NCI-H748 treated with DMSO at 0.1 percent for 48 hours (cell line): Measurements from ENCODE around the gene CRYL1.

Source experiments
- DNase-seq: peaks from one replicate; lab custom pipeline; 2025; lab: John Stamatoyannopoulos, UW

The CRYL1 gene

GRCh38 chr13:20494656-20495055, 31.0 kb downstream of the CRYL1 start:
- DNase-seq, result no peak

DNA sequence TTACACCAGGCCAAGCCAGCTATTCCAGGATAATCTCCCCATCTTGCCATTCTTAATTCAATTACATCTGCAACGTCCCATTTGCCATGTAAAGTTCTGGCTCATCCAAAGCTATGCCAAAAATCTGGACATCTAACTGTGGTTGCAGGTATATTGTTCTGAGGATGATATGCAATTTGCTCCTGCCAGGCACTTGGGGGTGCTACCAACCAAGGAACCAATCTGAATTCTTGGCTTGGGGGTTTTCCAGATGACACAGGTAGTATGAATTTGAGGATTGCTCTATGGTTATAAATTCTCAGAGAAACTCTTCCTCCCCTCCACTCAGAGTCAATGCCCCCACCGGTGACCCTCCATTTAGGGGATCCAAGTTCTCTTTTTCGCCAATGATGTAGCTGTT, 33.0 kb downstream of the CRYL1 start:
- no peak for DNase-seq

GRCh38 chr13:20491926-20492435, 33.7 kb downstream of the CRYL1 start:
- DNase-seq, result no peak

DNA sequence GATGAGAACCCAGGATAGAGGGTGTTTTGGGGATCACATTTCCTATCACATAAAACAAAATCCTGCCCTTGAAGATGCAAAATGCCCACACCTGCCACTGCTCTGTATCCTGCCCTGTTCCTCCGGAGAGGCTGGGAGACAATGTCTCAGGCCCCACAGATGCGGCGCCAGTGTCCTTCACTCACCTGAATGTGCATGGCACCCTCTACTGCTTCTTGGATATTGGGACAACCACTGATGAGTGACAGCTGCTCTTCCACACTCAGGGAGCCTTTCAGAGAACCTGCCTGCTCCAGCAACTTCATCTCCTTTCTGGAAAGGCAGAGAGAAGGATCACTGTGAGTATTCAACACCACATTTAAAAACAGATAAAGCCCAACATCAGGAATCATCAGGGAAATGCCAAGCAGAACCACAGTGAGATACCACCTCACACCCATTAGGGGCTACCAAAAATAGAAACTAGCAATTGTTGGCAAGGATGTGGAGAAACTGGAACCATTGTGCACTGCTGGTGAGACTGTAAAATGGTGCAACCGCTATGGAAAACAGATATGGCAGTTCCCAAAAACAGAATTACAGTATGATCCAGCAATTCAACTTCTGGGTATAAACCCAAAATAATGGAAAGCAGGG, 36.4 kb downstream of the CRYL1 start:
- peak; percentile 82 for DNase-seq

DNA sequence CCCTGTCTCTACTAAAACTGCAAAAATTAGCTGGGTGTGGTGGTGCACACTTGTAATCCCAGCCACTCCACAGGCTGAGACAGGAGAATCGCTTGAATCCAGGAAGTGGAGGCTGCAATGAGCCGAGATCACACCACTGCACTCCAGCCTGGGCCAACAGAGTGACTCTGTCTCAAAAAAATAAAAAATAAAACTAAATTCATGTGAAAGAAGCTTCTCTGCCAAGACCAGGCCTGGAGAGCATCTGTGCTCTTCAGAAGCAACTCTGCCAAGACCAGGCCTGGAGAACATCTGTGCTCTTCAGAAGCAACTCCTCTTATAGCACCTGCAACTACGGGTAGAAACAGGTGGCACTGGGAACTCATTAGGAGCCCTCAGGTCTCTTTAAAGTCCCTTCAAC, 37.7 kb downstream of the CRYL1 start:
- no peak for DNase-seq

DNA sequence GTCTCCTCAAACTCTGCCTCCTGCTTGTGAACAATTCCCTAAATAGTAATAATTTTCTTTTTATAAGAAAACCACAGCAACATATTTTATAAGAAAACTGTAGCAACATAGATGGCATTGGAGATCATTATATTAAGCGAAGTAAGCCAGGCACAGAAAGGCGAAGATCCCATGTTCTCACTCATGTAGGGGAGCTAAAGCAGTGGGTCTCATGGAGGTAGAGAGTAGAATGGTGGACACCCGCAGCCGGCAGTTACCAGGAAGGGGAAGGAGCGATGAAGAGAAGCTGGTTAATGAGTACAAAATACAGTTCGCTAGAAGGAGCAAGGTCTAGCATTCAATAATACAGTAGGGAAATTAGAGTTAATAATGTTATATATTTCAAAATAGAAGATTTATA, 42.9 kb downstream of the CRYL1 start:
- no peak for DNase-seq

DNA sequence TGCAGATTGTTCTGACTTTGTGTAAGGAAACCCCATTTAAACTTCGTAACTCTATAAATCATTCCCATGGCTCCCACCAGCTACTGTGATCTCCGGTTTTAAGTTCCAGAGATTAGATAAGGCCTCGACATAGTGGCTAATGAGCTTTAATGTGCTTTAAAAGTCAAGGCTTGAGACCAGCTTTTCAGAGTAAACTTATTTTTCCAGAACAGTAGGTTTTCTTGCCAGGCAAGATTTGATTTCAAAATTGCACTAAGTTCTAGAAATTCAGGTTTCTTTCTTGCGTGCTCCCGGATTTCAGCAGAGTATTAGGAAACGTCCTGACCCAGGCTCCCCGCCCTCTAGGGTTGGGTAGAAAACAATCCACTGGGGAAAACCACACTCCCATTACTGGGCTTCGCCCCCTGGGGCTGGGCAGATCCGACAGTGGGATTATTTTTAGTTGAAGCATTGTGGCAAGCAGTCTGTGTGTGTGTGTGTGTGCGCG, 43.3 kb downstream of the CRYL1 start:
- no peak for DNase-seq

DNA sequence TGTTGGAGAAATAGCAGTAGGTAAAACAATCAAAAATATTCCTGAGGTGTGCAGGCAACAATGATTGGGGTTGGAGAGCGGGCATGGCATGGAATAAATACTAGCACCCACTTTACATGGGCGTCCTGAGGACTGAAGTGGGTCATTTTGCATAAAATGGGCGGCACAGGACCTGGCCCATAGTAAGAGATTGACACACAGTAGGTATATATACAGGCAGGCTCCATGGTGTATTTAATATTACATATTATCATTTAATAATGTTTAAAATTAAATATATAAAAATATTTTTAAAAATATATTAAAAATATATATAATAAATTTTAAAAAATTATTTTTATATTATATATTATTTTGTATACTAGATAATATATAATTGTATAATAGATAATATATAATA, 48.3 kb downstream of the CRYL1 start:
- no peak for DNase-seq

DNA sequence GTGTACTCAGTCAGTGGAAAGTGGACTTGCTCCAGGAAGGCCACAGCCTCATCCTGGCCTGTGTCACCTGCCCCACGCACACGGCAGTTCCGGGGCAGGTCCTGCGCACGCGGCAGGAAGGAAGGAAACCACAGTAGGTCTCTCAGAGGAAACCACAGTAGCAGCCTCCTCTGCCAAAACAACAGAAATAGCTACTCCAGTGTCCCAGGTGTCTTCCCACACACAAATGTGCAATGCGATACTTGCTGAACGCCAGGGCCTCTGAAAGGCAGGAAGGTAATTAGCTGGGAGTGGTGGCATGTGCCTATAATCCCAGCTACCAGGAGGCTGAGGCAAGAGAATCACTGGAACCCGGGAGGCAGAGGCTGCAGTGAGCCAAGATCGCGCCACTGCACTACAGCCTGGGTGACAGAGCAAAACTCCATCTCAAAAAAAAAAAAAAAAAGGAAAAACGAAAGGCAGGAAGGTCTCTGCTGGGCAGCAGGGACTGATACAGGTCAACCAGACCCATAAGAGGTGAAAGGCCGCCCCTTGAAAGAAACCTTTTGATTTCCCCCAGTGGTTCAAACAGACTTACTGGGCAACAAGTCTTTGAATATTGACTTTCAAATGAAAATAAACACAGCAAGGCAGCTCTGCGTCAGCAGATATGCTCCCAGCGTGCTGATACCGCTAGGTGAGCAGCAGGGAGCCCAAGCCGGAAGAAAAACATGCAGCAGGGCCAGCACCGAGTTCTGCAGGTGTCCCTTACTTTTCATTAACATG, 49.5 kb downstream of the CRYL1 start:
- DNase-seq, result no peak

DNA sequence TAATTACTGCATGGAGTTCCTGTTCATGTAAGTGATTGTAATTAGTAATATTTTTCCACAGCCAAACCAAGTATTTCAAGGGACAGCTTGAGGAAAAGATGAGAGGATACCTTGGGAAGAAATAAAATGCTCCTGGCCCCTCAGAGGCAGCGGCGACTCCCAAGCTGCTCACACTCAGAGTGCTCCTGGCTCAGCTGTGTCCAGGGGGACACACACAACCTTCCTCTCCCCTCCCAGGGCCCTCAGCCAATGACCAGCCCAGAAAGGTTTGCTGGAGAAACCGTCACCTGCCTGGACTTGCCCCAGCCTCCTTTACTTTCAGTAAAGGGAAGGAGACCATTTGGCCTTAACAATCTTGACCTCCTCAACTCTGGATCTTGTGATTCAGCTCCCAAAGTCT, 51.1 kb downstream of the CRYL1 start:
- DNase-seq, result no peak

DNA sequence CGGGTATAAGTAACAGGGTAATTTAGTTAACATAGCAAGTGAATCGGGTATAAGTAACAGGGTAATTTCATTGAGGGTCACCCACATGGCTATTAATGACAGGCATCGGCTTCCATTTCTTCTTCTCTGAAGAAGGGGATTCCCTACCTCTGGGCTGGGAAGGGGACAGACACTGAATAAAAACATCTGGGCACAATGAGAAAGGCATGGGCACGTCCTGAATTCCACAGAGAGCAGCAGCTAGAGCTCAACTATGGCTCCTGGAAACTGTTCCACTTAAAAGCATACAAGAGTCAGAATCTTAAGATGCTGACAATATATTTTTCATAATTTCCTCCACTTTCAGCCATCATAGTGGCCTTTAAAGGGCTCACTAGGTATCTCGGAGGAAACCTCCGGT, 51.8 kb downstream of the CRYL1 start:
- DNase-seq, result no peak

- DNase-seq, result no peak
Measured at GRCh38 chr13:20473139-20473538, 52.5 kb downstream of the CRYL1 start.

GRCh38 chr13:20472531-20472930, 53.1 kb downstream of the CRYL1 start:
- no peak for DNase-seq

GRCh38 chr13:20470136-20470535, 55.5 kb downstream of the CRYL1 start:
- DNase-seq, result no peak

DNA sequence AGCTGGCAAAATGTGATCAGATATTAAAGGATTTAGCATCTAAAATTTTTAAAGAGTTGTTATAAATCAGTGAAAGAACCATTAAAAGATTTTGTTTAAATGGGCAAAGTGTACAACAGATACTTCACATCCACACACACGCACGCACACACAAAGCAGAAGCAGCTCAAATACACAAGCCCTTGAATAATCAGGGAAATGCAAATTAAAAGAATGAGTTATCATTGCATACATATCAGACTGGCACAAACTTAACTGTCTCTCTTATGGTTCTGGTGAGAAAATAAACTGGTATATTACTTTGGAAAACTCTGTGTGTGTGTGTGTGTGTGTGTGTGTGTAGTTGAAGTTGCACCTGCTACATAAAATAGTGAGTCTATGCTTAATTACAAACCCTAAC, 59.3 kb downstream of the CRYL1 start:
- no peak for DNase-seq

GRCh38 chr13:20465218-20465879, 60.3 kb downstream of the CRYL1 start:
- no peak for DNase-seq

GRCh38 chr13:20462921-20463320, 62.7 kb downstream of the CRYL1 start:
- DNase-seq, result no peak

DNA sequence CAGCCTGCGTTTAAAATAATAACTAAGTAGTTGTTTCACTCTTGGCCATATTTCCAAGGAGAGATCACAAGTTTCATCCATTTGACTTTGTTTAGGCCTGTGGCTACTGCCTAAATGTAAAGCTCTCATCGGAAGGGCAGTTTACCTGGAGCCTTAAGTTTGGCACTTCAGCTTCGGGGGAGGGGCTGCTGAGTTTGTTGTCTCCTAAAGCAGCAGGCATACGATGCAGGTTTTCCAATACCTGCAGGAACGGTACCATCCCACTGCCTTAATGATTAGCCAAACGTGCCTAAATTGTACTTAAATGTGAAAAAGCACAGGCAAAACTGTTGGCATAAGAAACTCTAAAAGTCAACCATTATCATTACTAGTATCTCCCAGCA, 63.1 kb downstream of the CRYL1 start:
- no peak for DNase-seq

- DNase-seq, result no peak
Measured at GRCh38 chr13:20461860-20462532, 63.7 kb downstream of the CRYL1 start.

DNA sequence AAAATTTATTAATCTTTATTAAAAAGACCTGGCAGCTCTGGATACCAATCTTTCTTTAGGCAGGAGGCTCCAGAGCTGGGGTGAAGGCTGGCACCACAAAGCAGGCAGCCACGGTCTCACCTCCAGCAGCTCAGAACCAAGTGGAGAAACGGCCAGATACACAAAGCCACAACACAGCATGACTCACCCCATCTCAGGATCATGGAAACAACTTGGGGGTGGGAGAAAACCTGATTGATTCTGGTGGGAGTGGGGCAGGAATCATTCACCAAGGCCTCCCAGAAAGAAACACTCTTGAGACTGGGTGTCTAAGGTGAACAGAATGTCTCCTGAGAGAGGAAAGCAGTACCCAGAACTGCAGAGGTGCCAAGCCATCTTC, 64.2 kb downstream of the CRYL1 start:
- DNase-seq, result no peak

GRCh38 chr13:20460761-20461160, 64.9 kb downstream of the CRYL1 start:
- no peak for DNase-seq

DNA sequence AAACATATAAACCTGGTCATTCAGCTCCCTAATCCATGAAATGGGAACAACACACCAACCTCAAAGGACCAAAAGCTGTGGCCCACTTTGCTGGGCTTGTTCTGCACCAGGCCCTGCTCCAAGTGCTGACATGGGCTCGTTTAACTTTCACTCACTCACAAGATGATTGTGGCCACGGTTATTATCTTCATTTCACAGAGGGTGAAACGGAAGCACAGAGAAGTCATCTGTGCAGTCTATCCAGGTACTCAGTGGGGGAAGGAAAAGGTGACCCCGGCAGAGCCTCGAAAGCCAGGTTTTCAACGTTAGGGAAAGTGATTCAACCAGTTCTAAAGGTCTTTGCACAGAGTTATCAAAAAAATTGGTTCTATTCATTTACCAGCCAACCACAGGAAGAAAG, 68.0 kb downstream of the CRYL1 start:
- DNase-seq, result no peak

GRCh38 chr13:20456737-20457136, 68.9 kb downstream of the CRYL1 start:
- DNase-seq, result no peak
